ENCODE measurements around the gene LDLR.
A peak's percentile ranks its signal among the peaks of the same experiment; 100 is the strongest.

LDLR gene

GRCh38 chr19:11089254-11090013, at the start of gene LDLR:
TSS of gene LDLR (plus strand) at chr19:11089463. CDS start at chr19:11089549, 86 bp downstream.
- peak; percentile 51 for DNase-seq (ENCODE audit: low read depth)

- no peak for DNase-seq (ENCODE audit: low read depth)
Measured at GRCh38 chr19:11041194-11041593, 48.1 kb upstream of the LDLR start.

- DNase-seq (ENCODE audit: low read depth): no peak
Measured at GRCh38 chr19:11041966-11042627, 47.2 kb upstream of the LDLR start.

- DNase-seq (ENCODE audit: low read depth): no peak
Measured at GRCh38 chr19:11044431-11044830, 44.8 kb upstream of the LDLR start.

GRCh38 chr19:11045536-11045935, 43.7 kb upstream of the LDLR start:
- DNase-seq (ENCODE audit: low read depth): no peak

- DNase-seq (ENCODE audit: low read depth): no peak
Measured at GRCh38 chr19:11046605-11047354, 42.5 kb upstream of the LDLR start.

GRCh38 chr19:11047866-11048265, 41.4 kb upstream of the LDLR start:
- DNase-seq (ENCODE audit: low read depth): no peak

GRCh38 chr19:11050323-11051114, 38.7 kb upstream of the LDLR start:
- no peak for DNase-seq (ENCODE audit: low read depth)

GRCh38 chr19:11053817-11054195, 35.5 kb upstream of the LDLR start:
- DNase-seq (ENCODE audit: low read depth): no peak

GRCh38 chr19:11054200-11054599, 35.1 kb upstream of the LDLR start:
- no peak for DNase-seq (ENCODE audit: low read depth)

GRCh38 chr19:11054628-11055027, 34.6 kb upstream of the LDLR start:
- no peak for DNase-seq (ENCODE audit: low read depth)

- DNase-seq (ENCODE audit: low read depth): no peak
Measured at GRCh38 chr19:11058246-11059030, 30.8 kb upstream of the LDLR start.

GRCh38 chr19:11059511-11060358, 29.5 kb upstream of the LDLR start:
- no peak for DNase-seq (ENCODE audit: low read depth)

- no peak for DNase-seq (ENCODE audit: low read depth)
Measured at GRCh38 chr19:11061952-11062351, 27.3 kb upstream of the LDLR start.

GRCh38 chr19:11063434-11063833, 25.8 kb upstream of the LDLR start:
- no peak for DNase-seq (ENCODE audit: low read depth)

GRCh38 chr19:11064831-11065303, 24.4 kb upstream of the LDLR start:
- DNase-seq (ENCODE audit: low read depth): no peak

- no peak for DNase-seq (ENCODE audit: low read depth)
Measured at GRCh38 chr19:11066326-11066725, 22.9 kb upstream of the LDLR start.

- no peak for DNase-seq (ENCODE audit: low read depth)
Measured at GRCh38 chr19:11067356-11068113, 21.7 kb upstream of the LDLR start.

- no peak for DNase-seq (ENCODE audit: low read depth)
Measured at GRCh38 chr19:11069561-11069960, 19.7 kb upstream of the LDLR start.

GRCh38 chr19:11070123-11070522, 19.1 kb upstream of the LDLR start:
- DNase-seq (ENCODE audit: low read depth): no peak
